ENCODE results near the gene ZNF365.

Gene ZNF365

GRCh38 chr10:62373995-62374861, at the start of gene ZNF365:
Gene ZNF365, plus strand, starts transcription at chr10:62374369. Its CDS starts 1,825 bp downstream, at chr10:62376194.
- H3K36me3 ChIP-seq (ENCODE audit: insufficient read depth, low read length) = no peaks in the 10 kb centered on the region
- H3K27ac ChIP-seq (ENCODE audit: low read length) = no peak within 1 kb of the TSS
- ATAC-seq (ENCODE audit: insufficient read depth, low read depth) = no peak

GRCh38 chr10:62326176-62326575, 48.0 kb upstream of the ZNF365 start:
- Histone ChIP-seq H3K4me1 (ENCODE audit: insufficient read depth, low read length) (no peaks in the 10 kb centered on the region), H3K9me3 (ENCODE audit: insufficient read depth, low read length, severe bottlenecking) (no peaks in the 10 kb centered on the region), H3K4me2 (ENCODE audit: insufficient read depth, low read length) (no peak overlapping the region), H4K20me1 (ENCODE audit: insufficient read depth, low read length) (no peaks in the 10 kb centered on the region), H3K27ac (ENCODE audit: low read length) (no peak overlapping the region), H3K9ac (ENCODE audit: low read depth, low read length) (no peak overlapping the region), H3K27me3 (ENCODE audit: insufficient read depth, low read length, poor library complexity) (no peaks in the 10 kb centered on the region), H3K4me3 (ENCODE audit: low read depth in 1 of 2, low read length in 2 of 2) (no peak overlapping the region), H3K36me3 (ENCODE audit: insufficient read depth, low read length) (no peaks in the 10 kb centered on the region), H2AFZ (ENCODE audit: low read depth, low read length) (no peak overlapping the region), H3K79me2 (ENCODE audit: insufficient read depth, low read length) (no peaks in the 10 kb centered on the region)
- no peak for TF ChIP-seq CTCF (IDR thresholded peaks at IDR 0.05; ENCODE audit: borderline replicate concordance, extremely low read depth, low read length, poor library complexity, severe bottlenecking)
- no peak for TF ChIP-seq EZH2 (IDR thresholded peaks at IDR 0.05; ENCODE audit: borderline replicate concordance, low read depth, low read length, severe bottlenecking)
- ATAC-seq (ENCODE audit: insufficient read depth, low read depth) (no peak), DNase-seq (no peak)

More at GRCh38 chr10:62373995-62374861, at the start of gene ZNF365:
- Histone ChIP-seq H2AFZ (ENCODE audit: low read depth, low read length) (no peak within 1 kb of the TSS), H3K79me2 (ENCODE audit: insufficient read depth, low read length) (no peaks in the 10 kb centered on the region), H3K4me2 (ENCODE audit: insufficient read depth, low read length) (no peak within 1 kb of the TSS), H3K27me3 (ENCODE audit: insufficient read depth, low read length, poor library complexity) (no peaks in the 10 kb centered on the region), H3K9ac (ENCODE audit: low read depth, low read length) (no peak within 1 kb of the TSS), H4K20me1 (ENCODE audit: insufficient read depth, low read length) (no peaks in the 10 kb centered on the region), H3K9me3 (ENCODE audit: insufficient read depth, low read length, severe bottlenecking) (no peaks in the 10 kb centered on the region), H3K4me3 (ENCODE audit: low read depth in 1 of 2, low read length in 2 of 2) (no peak within 1 kb of the TSS), H3K4me1 (ENCODE audit: insufficient read depth, low read length) (no peaks in the 10 kb centered on the region)
- DNase-seq = no peak
- TF ChIP-seq EZH2 (IDR thresholded peaks at IDR 0.05; ENCODE audit: borderline replicate concordance, low read depth, low read length, severe bottlenecking) (no peak), CTCF (IDR thresholded peaks at IDR 0.05; ENCODE audit: borderline replicate concordance, extremely low read depth, low read length, poor library complexity, severe bottlenecking) (no peak)

GRCh38 chr10:62327885-62328284, 46.3 kb upstream of the ZNF365 start:
- no peak overlapping the region for H3K27ac ChIP-seq (ENCODE audit: low read length)
- H3K9me3 ChIP-seq (ENCODE audit: insufficient read depth, low read length, severe bottlenecking) = no peaks in the 10 kb centered on the region
- H3K4me3 ChIP-seq (ENCODE audit: low read depth in 1 of 2, low read length in 2 of 2) = no peak overlapping the region
- H3K4me2 ChIP-seq (ENCODE audit: insufficient read depth, low read length) = no peak overlapping the region
- H3K79me2 ChIP-seq (ENCODE audit: insufficient read depth, low read length) = no peaks in the 10 kb centered on the region
- no peaks in the 10 kb centered on the region for H3K4me1 ChIP-seq (ENCODE audit: insufficient read depth, low read length)
- no peaks in the 10 kb centered on the region for H3K36me3 ChIP-seq (ENCODE audit: insufficient read depth, low read length)
- TF ChIP-seq CTCF (IDR thresholded peaks at IDR 0.05; ENCODE audit: borderline replicate concordance, extremely low read depth, low read length, poor library complexity, severe bottlenecking) (no peak), EZH2 (IDR thresholded peaks at IDR 0.05; ENCODE audit: borderline replicate concordance, low read depth, low read length, severe bottlenecking) (no peak)
- H4K20me1 ChIP-seq (ENCODE audit: insufficient read depth, low read length) = no peaks in the 10 kb centered on the region
- DNase-seq (no peak), ATAC-seq (ENCODE audit: insufficient read depth, low read depth) (no peak)
- no peak overlapping the region for H3K9ac ChIP-seq (ENCODE audit: low read depth, low read length)
- H3K27me3 ChIP-seq (ENCODE audit: insufficient read depth, low read length, poor library complexity) = no peaks in the 10 kb centered on the region
- H2AFZ ChIP-seq (ENCODE audit: low read depth, low read length) = no peak overlapping the region

Data from DND-41 (cell line).